NB4 (cell line): ENCODE measurements around the gene ITGA11.

ENCODE experiments used
- DNase-seq: peaks from one replicate; pipeline ENCODE4 v3.0.0; 2010; ENCODE audit warnings: low read depth
- H3K4me3 ChIP-seq: one replicate; pipeline ENCODE4 v1.5.1; 2011; ENCODE audit warnings: mild to moderate bottlenecking, low read depth, low read length, moderate library complexity
- MYC ChIP-seq: IDR thresholded peaks from 2 replicates; pipeline ENCODE4 v1.6.1; 2011; ENCODE audit warnings: low read depth, low read length
- POLR2A ChIP-seq: IDR thresholded peaks from 2 replicates; pipeline ENCODE4 v1.6.1; 2011; ENCODE audit warnings: mild to moderate bottlenecking; ENCODE audit not compliant: insufficient read length; ENCODE audit errors: extremely low read depth
- TF ChIP-seq, protein P1 (sequence below): IDR thresholded peaks from one replicate; pipeline ENCODE4 v1.5.1; 2012; ENCODE audit warnings: low read depth, low read length
- TF ChIP-seq, protein P2 (sequence below): IDR thresholded peaks from 2 replicates; pipeline ENCODE4 v1.6.1; 2011; ENCODE audit warnings: low read depth, low read length

ITGA11 gene

DNA sequence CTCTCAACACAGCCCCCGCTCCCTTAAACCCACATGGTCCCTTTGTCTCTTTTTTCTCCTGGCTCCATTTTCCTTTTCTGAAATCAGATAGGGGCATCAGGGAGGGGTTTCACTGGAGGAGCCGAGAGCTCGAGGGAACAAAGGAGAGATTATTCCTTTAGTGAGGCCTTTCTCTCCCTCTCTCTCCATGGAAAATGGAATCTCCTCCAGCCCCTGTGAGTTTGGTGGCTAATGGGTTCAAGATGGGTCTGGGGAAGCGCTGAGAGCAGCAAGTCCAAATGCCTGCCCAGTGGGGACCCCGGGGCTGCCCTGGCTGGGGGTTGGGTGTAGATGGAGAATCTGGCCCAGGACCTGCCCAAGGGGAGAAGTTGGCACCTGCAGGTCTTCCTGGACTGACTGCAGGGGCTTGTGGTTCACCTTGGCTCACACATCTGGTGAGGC lies 56.8 kb downstream of the ITGA11 start:
- H3K4me3 ChIP-seq, result no peak overlapping the region
- TF ChIP-seq POLR2A (no peak), MYC (no peak)
- TF ChIP-seq, protein P1, sequence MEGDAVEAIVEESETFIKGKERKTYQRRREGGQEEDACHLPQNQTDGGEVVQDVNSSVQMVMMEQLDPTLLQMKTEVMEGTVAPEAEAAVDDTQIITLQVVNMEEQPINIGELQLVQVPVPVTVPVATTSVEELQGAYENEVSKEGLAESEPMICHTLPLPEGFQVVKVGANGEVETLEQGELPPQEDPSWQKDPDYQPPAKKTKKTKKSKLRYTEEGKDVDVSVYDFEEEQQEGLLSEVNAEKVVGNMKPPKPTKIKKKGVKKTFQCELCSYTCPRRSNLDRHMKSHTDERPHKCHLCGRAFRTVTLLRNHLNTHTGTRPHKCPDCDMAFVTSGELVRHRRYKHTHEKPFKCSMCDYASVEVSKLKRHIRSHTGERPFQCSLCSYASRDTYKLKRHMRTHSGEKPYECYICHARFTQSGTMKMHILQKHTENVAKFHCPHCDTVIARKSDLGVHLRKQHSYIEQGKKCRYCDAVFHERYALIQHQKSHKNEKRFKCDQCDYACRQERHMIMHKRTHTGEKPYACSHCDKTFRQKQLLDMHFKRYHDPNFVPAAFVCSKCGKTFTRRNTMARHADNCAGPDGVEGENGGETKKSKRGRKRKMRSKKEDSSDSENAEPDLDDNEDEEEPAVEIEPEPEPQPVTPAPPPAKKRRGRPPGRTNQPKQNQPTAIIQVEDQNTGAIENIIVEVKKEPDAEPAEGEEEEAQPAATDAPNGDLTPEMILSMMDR, result no peak
- TF ChIP-seq, protein P2, sequence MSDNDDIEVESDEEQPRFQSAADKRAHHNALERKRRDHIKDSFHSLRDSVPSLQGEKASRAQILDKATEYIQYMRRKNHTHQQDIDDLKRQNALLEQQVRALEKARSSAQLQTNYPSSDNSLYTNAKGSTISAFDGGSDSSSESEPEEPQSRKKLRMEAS, result no peak
- no peak for DNase-seq

DNA sequence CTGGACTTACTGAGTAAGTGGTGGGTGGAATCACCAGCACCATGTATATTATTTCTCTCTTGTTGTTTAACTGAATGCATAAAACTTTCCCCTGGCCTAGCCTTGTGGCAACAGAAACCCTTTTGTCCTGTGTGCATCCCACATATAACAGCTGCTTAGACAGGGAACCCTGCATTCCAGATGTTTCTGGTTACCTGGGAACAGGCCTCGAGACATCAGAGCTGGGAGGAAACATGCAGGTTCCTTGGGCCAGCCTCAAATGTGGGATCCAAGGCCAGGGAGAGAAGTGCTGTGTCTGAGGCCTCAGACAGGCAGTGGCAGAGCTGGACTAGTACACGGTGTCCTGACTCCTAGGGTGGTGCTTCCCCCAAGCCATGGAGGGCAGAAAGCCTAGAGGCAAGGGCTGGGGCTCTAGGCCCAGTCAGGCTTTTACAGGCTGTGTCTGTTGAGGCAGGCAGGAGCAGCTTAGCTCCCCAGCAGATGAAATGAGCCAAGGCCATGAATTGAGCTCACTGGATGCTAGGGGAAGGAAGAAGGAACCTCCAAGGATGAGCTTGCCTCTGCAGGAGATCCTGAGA lies 57.7 kb downstream of the ITGA11 start:
- TF ChIP-seq, protein P1, result no peak
- TF ChIP-seq MYC, result no peak
- H3K4me3 ChIP-seq, result no peak overlapping the region
- DNase-seq, result no peak

DNA sequence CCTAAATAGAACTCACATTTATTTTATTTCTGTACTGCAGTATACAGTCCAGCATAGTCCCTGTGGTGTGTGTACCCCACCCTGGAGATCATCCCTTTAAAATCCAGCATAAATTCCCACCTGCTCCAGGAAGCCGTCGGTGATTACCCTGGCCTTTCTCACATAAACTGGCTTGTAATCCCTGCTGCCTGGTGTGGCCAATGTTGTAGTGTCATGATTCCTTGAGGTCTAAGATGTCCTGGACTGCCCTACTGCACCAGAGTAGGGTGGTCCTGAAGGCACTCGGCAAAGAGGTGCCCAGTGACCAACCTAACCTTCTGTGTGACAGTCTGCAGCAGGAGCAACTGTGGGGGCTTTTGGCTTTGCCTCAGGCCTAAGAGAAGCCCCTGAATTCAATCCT lies 58.9 kb downstream of the ITGA11 start:
- H3K4me3 ChIP-seq, result no peak overlapping the region
- TF ChIP-seq MYC (no peak), POLR2A (no peak)
- TF ChIP-seq, protein P1, result no peak
- TF ChIP-seq, protein P2, result no peak
- DNase-seq, result no peak

DNA sequence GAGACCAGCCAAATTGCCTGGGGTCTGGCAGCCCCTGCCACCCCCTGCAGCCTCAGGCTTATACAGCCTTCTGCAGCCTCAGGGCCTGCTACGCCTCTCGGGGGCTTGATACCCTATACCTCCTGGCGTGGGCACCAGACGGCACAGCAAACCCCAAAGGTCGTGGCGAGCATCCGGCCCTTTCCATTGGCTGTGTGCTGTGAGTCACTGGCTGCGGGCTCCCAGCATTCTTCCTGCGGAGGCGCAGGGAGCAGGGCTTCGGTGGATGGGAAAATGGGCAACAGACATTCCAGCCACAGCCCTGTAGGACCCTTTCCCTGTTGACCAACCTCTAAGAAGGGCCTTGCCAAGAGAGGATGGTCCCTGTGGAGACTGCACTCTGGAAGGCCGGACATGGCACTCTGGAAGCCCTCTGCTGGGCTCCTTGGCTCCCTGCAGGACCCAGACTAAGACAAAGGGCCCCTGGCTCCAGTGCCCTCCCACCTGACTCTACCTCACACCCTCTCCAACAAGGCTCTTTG lies 59.6 kb downstream of the ITGA11 start:
- peak; percentile 30 for DNase-seq
- H3K4me3 ChIP-seq, result no peak overlapping the region
- TF ChIP-seq, protein P1, result peak; percentile 36
- TF ChIP-seq, protein P2, result no peak

DNA sequence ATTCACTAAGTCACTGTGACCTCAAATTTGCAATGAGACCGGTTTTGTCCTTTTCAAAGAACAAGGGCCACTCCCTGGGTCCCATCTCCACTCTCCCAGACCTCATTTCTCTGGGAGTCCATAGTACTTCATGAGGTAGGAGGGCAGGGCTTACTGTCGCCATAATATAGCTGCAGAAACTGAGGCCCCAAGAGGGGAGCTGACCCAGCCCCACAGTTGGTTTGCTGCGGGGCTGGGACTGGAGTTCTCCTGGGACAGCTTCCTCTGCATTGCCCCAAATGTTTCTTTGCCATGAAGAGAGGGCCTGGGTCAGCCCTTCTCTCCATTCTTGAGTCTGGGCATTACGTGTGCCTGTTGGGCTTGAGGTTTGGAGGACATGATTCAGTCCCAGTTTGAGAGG lies 60.1 kb downstream of the ITGA11 start:
- no peak for DNase-seq
- TF ChIP-seq, protein P2, result no peak
- TF ChIP-seq POLR2A (no peak), MYC (no peak)
- TF ChIP-seq, protein P1, result no peak
- no peak overlapping the region for H3K4me3 ChIP-seq

DNA sequence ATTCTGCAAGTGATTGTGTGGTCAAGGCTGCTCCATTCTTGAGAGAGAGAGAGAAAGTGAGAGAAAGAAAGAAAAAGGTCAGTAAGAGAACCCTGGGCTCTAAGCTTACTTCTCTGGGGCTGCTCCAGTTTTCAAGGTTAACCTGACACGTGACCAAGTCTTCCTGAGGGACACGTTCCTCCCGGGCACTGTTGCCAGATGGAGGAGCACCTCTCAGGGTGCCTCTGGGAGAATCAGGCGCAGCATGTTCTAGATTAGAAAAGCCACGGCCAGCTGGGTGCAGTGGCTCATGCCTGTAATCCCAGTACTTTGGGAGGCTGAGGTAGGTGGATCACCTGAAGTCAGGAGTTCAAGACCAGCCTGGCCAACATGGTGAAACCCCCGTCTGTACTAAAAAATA lies 60.8 kb downstream of the ITGA11 start:
- H3K4me3 ChIP-seq, result no peak overlapping the region
- TF ChIP-seq, protein P2, result no peak
- TF ChIP-seq MYC (no peak), POLR2A (no peak)
- no peak for DNase-seq
